ENCODE results near the gene COPS4.

The COPS4 gene

GRCh38 chr4:83096397-83096796 is 61.4 kb downstream of the COPS4 start:
- TF ChIP-seq, protein P1, sequence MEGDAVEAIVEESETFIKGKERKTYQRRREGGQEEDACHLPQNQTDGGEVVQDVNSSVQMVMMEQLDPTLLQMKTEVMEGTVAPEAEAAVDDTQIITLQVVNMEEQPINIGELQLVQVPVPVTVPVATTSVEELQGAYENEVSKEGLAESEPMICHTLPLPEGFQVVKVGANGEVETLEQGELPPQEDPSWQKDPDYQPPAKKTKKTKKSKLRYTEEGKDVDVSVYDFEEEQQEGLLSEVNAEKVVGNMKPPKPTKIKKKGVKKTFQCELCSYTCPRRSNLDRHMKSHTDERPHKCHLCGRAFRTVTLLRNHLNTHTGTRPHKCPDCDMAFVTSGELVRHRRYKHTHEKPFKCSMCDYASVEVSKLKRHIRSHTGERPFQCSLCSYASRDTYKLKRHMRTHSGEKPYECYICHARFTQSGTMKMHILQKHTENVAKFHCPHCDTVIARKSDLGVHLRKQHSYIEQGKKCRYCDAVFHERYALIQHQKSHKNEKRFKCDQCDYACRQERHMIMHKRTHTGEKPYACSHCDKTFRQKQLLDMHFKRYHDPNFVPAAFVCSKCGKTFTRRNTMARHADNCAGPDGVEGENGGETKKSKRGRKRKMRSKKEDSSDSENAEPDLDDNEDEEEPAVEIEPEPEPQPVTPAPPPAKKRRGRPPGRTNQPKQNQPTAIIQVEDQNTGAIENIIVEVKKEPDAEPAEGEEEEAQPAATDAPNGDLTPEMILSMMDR (conservative IDR thresholded peaks at IDR 0.05; ENCODE audit: low read depth, low read length) = no peak
- no peak overlapping the region for H3K4me3 ChIP-seq (ENCODE audit: low read length)
- no peak for DNase-seq (ENCODE audit: low read depth)

DNA sequence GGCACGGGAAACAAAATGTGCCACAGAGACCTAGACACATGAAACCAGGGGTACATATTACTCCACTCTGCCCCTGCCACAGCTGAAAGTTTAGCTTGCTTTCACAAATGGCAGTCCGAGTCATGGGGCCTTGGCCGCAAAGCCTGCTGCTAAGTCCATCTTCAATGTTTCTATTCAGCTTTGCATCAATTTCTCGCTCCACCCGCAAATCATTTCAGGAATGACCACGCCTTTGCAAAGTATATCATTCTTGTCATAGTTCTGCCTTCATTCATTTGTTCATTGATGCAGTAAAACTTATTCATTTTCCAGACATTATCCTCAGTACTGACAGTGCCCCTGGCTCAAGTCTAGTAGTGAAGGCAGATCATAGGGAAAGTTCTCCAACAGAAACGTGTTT is 70.0 kb downstream of the COPS4 start:
- DNase-seq (ENCODE audit: low read depth) = no peak
- TF ChIP-seq, protein P1 (conservative IDR thresholded peaks at IDR 0.05; ENCODE audit: low read depth, low read length) = no peak
- H3K4me3 ChIP-seq (ENCODE audit: low read length) = no peak overlapping the region

DNA sequence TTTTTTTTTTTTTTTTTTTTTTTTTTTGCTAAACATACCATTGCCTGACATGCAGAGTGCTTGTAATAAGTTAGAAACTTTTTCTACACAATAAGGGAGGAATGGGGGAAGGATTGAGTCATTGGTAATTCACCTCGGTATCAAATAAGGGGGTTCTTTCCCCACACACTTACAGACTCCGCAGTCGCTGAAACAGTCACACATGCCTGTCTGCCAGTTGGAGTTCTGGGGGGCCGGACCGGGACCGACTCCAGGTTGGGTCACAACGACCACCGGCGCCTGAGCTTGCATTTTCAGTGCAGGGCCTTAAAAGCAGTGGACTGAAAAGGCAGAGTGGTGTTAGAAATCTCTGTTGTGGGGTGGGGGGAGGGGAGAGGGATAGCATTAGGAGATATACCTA is 72.6 kb downstream of the COPS4 start:
- TF ChIP-seq, protein P1 (conservative IDR thresholded peaks at IDR 0.05; ENCODE audit: low read depth, low read length) = no peak
- DNase-seq (ENCODE audit: low read depth) = no peak

GRCh38 chr4:83108101-83108861 is 73.3 kb downstream of the COPS4 start:
- DNase-seq (ENCODE audit: low read depth) = no peak

More for the DNA sequence above, 72.6 kb downstream of the COPS4 start:
- H3K4me3 ChIP-seq (ENCODE audit: low read length) = no peak overlapping the region

DNA sequence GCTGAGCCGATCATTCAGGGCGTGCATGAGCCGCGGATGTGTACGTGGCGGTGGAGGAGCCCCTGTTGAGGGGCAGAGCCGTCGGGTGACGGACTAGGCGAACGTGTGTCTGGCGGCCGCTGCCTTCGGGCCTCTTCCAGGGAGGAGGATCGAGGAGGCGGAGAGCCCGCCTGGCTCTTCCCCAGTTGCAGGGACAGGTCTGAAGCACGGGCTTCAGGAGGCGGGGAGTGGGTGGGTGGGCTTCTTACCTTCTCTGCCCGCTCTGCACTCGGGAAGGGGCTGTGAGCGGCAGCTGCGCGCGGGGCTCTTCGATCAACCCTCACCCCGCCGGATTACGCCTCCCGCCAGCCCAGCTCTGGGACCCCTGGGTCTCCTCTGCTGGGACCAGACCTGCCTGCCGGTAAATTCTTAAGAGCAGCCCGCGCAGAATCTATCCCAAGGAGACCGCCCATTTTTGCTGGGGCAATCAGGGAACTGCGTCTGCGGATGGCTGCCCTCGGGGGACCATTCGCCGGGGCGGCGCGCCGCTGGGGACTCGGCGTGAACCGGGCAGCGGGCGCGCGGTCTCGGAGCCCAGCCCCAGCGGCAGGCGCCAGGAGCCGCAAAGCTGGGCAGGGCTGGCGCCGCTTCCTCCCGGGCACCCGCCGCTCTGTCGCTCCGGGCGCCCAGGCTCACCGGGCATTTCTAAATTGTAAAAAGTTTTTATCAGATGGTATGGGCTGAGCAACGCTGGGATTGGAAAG is 74.7 kb downstream of the COPS4 start:
- TF ChIP-seq, protein P1 (conservative IDR thresholded peaks at IDR 0.05; ENCODE audit: low read depth, low read length) = no peak
- DNase-seq (ENCODE audit: low read depth) = no peak
- H3K4me3 ChIP-seq (ENCODE audit: low read length) = peak overlapping the region; percentile 63

More at GRCh38 chr4:83108101-83108861, 73.3 kb downstream of the COPS4 start:
- no peak overlapping the region for H3K4me3 ChIP-seq (ENCODE audit: low read length)
- TF ChIP-seq, protein P1 (conservative IDR thresholded peaks at IDR 0.05; ENCODE audit: low read depth, low read length) = no peak

DNA sequence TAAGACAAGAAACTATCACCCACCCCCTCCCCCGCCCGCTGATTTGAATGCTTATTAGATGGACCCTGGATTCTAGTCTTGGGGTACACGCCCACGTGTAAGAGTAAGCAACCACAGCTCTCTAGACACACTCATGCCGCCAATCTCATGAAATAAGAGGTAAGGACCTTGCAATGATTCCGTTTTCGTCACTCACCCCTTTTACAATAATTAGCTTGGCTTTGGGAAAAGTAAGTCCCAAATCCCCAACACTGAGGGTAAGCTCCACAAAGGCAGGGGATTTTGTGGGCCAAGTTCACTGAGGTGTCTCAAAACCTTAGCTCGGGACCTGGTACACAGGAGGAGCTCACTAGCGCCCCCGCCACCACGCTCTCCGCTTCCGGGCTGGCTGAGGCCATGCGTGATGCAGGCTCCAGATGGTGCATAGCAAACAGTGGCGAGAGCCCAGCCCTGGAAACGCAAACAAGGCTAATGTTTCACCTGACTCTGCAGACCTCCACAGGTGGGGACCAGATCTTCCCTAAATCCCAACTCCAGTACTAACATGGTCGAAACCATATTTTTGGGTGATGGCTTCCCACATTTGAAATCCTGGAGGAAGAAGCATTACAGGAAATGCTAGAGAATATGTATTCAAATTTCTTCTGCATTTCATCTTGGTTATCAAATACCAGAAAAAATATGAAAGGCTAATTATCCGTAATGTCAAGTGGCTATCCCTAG is 75.4 kb downstream of the COPS4 start:
- TF ChIP-seq, protein P1 (conservative IDR thresholded peaks at IDR 0.05; ENCODE audit: low read depth, low read length) = peak; percentile 86
- H3K4me3 ChIP-seq (ENCODE audit: low read length) = peak overlapping the region; percentile 63
- peak; percentile 62 for DNase-seq (ENCODE audit: low read depth)
